Measurements from ENCODE around the gene RPL22. TPM values are rescaled to one million over a fixed set of nuclear protein-coding genes. Genes with fewer than 3 reads are reported as not detected.

Gene RPL22
- total RNA-seq, 1 experiment from 2014 or later = 309 TPM

GRCh38 chr1:6150006-6150938 lies 49.1 kb downstream of the RPL22 start:
- no peak overlapping the region for H3K27ac ChIP-seq (ENCODE audit: low read length)
- intact Hi-C loops (cut with micrococcal nuclease; ENCODE audit: unreplicated experiment) = no loop called here
- BruUV-seq (replicated peaks) = no TSS peak
- CTCF ChIA-PET = no interaction called here
- no peak for DNase-seq (ENCODE audit: low read depth, low spot score)
- POLR2A ChIA-PET = no interaction called here
- no peak for TF ChIP-seq TCF7L2 (IDR thresholded peaks at IDR 0.05; ENCODE audit: low read depth, low read length)
- no peak for TF ChIP-seq REST (IDR thresholded peaks at IDR 0.05; ENCODE audit: insufficient read depth in 1 of 2, low read depth in 2 of 2, low read length in 1 of 2)
- no peak for TF ChIP-seq SIN3A (IDR thresholded peaks at IDR 0.05; ENCODE audit: borderline replicate concordance, insufficient read depth, low read depth, low read length)
- no peak for TF ChIP-seq CTCF (IDR thresholded peaks at IDR 0.05)
- no peak for TF ChIP-seq POLR2AphosphoS5 (IDR thresholded peaks at IDR 0.05; ENCODE audit: low read depth, low read length)
- H3K9me3 ChIP-seq (ENCODE audit: control insufficient read depth, insufficient read depth, low read depth, low read length) = no peaks in the 10 kb centered on the region
- H3K27me3 ChIP-seq (ENCODE audit: control insufficient read depth, insufficient read depth, low read length) = no peaks in the 10 kb centered on the region
- in situ Hi-C loops (cut with HindIII; ENCODE audit: low pct_unique_long_range_greater_than_20kb, low sequenced_read_pairs) = no loop called here
- H3K4me1 ChIP-seq (ENCODE audit: control insufficient read depth, insufficient read depth, low read length) = no peaks in the 10 kb centered on the region
- no peak for ATAC-seq
- no peak overlapping the region for H3K4me3 ChIP-seq (ENCODE audit: low read depth in 2 of 2, low read length in 2 of 2)
- no peaks in the 10 kb centered on the region for H3K36me3 ChIP-seq (ENCODE audit: control insufficient read depth, insufficient read depth, low read length)

- in situ Hi-C loops (cut with HindIII; ENCODE audit: low pct_unique_long_range_greater_than_20kb, low sequenced_read_pairs) = no loop called here
- ChIA-PET CTCF (no interaction called here), POLR2A (no interaction called here)
- intact Hi-C loops (cut with micrococcal nuclease; ENCODE audit: unreplicated experiment) = no loop called here
- Histone ChIP-seq H3K4me3 (ENCODE audit: low read depth in 2 of 2, low read length in 2 of 2) (no peak overlapping the region), H3K27me3 (ENCODE audit: control insufficient read depth, insufficient read depth, low read length) (no peaks in the 10 kb centered on the region), H3K36me3 (ENCODE audit: control insufficient read depth, insufficient read depth, low read length) (no peaks in the 10 kb centered on the region), H3K27ac (ENCODE audit: low read length) (no peak overlapping the region), H3K4me1 (ENCODE audit: control insufficient read depth, insufficient read depth, low read length) (no peaks in the 10 kb centered on the region), H3K9me3 (ENCODE audit: control insufficient read depth, insufficient read depth, low read depth, low read length) (no peaks in the 10 kb centered on the region)
- BruUV-seq (replicated peaks) = TSS peak; percentile 94
- no peak for DNase-seq (ENCODE audit: low read depth, low spot score)
- TF ChIP-seq CTCF (IDR thresholded peaks at IDR 0.05) = no peak
- no peak for ATAC-seq
These were observed 49.8 kb downstream of the RPL22 start for GRCh38 chr1:6149597-6149996.

All from Panc1 (cell line).